Measurements from ENCODE around the gene RFX6.

RFX6 gene

DNA sequence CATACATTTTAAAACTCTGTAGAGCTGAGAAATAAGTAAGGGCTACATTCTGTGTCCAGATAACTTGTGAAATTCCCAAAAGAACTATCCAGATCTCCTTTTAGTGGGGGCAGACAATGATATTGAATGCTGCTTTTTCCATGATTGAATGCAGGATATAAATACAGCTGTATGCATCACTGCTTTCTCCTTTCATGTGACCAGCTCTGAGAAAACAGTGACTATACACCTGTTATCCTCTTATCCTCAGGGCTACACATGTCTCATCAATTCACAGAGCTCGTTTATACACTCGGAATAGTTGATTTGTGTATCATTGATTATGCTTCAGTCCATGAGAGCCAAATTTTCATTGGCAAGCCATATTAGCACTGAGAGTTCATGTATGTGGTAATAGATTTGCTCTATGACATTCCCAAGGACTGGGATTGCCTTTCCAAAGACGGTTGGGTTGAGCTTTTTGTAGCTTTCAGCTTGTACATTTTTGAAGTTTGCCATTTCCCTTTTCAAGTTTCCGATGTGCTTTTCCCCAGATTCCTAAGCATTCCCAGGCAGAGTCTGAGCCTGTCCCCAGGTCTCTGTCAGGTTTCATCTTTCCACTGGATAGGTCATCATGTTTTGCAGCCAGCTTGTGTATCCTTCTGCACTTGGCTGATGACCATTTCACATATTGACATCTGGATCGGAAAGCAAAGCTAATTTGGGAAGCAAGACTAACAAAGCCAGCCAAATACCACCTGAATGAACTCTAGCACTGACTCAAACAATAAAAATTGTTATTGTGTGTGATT, 97.7 kb downstream of the RFX6 start:
- DNase-seq (ENCODE audit: low read depth), result no peak

DNA sequence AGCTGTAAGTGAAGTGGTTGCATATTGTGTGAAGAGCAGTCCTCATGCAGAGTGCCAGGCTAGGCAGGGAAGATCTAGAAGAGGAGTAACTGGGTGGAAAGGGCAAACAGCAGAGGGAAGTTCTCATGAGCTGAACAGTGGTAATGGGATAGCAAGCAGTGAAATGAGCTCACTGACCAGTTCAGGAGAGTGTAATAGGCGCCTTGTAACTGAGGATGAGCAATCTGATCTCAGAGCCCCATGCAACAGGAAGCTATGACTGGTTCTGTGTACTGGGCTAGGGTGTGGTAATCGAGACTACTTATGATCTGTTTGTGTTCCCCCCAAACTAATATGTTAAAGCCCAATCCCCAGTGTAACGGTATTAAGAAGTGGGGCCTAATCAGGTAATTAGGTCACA, 98.6 kb downstream of the RFX6 start:
- DNase-seq (ENCODE audit: low read depth), result no peak

DNA sequence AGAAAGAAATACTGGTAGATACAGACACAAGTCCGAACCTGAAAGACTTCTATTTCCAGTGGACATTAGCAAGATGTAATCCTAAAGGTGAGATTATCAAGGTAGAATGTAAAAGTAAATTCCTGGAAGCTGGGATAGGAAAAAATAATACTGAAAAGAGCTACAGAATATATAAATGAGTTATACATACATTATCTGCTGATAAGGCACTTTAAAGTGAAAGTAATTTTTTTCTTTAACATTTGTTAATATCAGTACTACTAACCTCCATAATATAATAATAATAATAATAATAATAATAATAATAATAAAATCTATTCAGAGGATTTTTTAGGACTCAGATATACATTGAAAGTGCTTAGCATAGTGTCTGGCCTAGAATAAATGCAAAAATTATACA, 102.5 kb downstream of the RFX6 start:
- no peak for DNase-seq (ENCODE audit: low read depth)

All from stimulated activated CD8-positive, alpha-beta memory T cell treated with anti-CD3 and anti-CD28 coated beads, Interleukin-12 subunit alpha, Interleukin-12 subunit beta, amount 100 ng/mL, for 4 hours (primary cell).